ENCODE data around the gene IMPDH1. TPM values are rescaled to one million over a fixed set of nuclear protein-coding genes. Genes with fewer than 3 reads are reported as not detected.

IMPDH1 gene
- polyA plus RNA-seq, 1 donor from 2014 or later = 49.7 TPM

DNA sequence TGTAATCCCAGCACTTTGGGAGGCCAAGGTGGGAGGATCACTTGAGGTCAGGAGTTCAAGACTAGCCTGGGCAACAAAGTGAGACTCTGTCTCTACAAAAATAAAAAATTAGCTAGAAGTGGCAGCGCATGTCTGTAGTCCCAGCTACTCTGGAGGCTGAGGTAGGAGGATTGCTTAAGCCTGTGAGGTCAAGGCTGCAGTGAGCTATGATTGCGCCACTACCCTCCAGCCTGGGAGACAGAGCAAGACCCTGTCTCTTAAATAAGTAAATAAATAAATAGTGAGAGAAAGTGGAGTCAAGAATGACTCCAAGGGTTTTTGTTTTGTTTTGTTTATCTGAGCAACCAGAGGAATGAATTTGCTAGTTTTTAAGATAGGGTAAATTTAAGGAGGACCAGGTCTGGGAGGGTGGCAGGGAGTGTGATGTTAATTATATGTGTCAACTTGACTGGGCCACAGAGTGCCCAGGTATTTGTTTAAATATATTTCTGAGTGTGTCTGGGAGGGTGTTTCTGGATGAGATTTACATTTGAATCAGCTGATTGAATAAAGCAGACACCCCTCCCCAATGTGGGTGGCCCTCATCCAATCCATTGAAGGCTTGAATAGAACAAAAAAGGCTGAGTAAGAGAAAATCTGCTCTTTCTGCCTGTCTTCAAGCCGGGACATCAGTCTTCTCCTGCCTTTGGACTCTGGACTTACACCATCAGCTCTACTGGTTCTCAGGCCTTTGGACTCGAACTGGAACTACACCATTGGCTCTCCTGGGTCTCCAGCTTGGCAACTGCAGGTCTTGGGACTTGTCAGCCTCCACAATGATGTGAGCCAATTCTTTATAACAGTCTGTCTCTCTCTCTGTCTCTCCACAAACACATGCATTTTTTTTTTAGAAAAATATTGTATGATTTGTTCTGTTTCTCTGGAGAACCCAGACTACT is 23.5 kb downstream of the IMPDH1 start:
- Histone ChIP-seq H3F3A (ENCODE audit: insufficient read depth, low read length, poor library complexity, severe bottlenecking) (no peaks in the 10 kb centered on the region), H3K4me3 (ENCODE audit: low read length) (no peak overlapping the region), H3K79me2 (replicated peaks; ENCODE audit: insufficient read depth, low read length) (no peaks in the 10 kb centered on the region), H3K9ac (ENCODE audit: low read length) (no peak overlapping the region), H3K27ac (ENCODE audit: low read length) (no peak overlapping the region), H3K9me3 (ENCODE audit: low read length) (no peaks in the 10 kb centered on the region), H2AFZ (ENCODE audit: low read depth, low read length) (no peak overlapping the region), H3K9me2 (ENCODE audit: insufficient read depth, low read length) (no peaks in the 10 kb centered on the region), H3K4me2 (ENCODE audit: low read length) (no peak overlapping the region), H4K20me1 (ENCODE audit: insufficient read depth) (no peaks in the 10 kb centered on the region), H3K27me3 (ENCODE audit: insufficient read depth, low read depth, low read length) (no peaks in the 10 kb centered on the region), H3K36me3 (ENCODE audit: insufficient read depth, low read length) (no peaks in the 10 kb centered on the region)
- TF ChIP-seq SMC3 (conservative IDR thresholded peaks at IDR 0.05; ENCODE audit: poor library complexity) = no peak
- no peak for TF ChIP-seq MXI1 (conservative IDR thresholded peaks at IDR 0.05; ENCODE audit: poor library complexity, severe bottlenecking)
- TF ChIP-seq, protein P1, sequence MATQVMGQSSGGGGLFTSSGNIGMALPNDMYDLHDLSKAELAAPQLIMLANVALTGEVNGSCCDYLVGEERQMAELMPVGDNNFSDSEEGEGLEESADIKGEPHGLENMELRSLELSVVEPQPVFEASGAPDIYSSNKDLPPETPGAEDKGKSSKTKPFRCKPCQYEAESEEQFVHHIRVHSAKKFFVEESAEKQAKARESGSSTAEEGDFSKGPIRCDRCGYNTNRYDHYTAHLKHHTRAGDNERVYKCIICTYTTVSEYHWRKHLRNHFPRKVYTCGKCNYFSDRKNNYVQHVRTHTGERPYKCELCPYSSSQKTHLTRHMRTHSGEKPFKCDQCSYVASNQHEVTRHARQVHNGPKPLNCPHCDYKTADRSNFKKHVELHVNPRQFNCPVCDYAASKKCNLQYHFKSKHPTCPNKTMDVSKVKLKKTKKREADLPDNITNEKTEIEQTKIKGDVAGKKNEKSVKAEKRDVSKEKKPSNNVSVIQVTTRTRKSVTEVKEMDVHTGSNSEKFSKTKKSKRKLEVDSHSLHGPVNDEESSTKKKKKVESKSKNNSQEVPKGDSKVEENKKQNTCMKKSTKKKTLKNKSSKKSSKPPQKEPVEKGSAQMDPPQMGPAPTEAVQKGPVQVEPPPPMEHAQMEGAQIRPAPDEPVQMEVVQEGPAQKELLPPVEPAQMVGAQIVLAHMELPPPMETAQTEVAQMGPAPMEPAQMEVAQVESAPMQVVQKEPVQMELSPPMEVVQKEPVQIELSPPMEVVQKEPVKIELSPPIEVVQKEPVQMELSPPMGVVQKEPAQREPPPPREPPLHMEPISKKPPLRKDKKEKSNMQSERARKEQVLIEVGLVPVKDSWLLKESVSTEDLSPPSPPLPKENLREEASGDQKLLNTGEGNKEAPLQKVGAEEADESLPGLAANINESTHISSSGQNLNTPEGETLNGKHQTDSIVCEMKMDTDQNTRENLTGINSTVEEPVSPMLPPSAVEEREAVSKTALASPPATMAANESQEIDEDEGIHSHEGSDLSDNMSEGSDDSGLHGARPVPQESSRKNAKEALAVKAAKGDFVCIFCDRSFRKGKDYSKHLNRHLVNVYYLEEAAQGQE (IDR thresholded peaks at IDR 0.05; ENCODE audit: borderline replicate concordance) = no peak

DNA sequence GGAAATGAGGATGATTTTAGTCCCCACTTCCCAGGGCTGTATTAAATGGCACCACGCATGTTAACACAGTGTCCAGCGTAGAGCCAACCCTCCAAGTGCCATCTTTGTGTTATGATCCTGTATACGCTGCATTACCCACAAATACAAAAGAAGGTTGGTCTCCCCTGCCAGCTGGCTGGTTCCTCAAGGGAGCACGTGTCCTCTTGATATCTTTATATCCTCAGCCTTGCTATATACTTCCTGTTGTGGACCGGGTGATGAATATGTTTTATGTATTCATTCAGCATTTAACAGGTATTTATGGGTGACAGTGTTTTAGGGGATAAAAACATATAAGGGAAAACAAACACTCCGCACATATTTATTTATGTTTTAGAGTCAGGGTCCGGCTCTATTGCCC is 25.1 kb downstream of the IMPDH1 start:
- TF ChIP-seq, protein P1 (IDR thresholded peaks at IDR 0.05; ENCODE audit: borderline replicate concordance) = no peak
- TF ChIP-seq SMC3 (conservative IDR thresholded peaks at IDR 0.05; ENCODE audit: poor library complexity) = no peak
- TF ChIP-seq RAD21 (conservative IDR thresholded peaks at IDR 0.05) = no peak
- TF ChIP-seq EP300 (conservative IDR thresholded peaks at IDR 0.05; ENCODE audit: poor library complexity, severe bottlenecking) = no peak
- TF ChIP-seq TAF1 (IDR thresholded peaks at IDR 0.05; ENCODE audit: low read depth) = no peak
- TF ChIP-seq POLR2AphosphoS5 (IDR thresholded peaks at IDR 0.05) = no peak
- H4K20me1 ChIP-seq (ENCODE audit: insufficient read depth) = no peaks in the 10 kb centered on the region
- H3K9me2 ChIP-seq (ENCODE audit: insufficient read depth, low read length) = no peaks in the 10 kb centered on the region
- H3F3A ChIP-seq (ENCODE audit: insufficient read depth, low read length, poor library complexity, severe bottlenecking) = no peaks in the 10 kb centered on the region
- no peak overlapping the region for H3K27ac ChIP-seq (ENCODE audit: low read length)
- H2AFZ ChIP-seq (ENCODE audit: low read depth, low read length) = no peak overlapping the region
- H3K9ac ChIP-seq (ENCODE audit: low read length) = no peak overlapping the region
- H3K4me3 ChIP-seq (ENCODE audit: low read length) = no peak overlapping the region
- no peaks in the 10 kb centered on the region for H3K36me3 ChIP-seq (ENCODE audit: insufficient read depth, low read length)
- no peak overlapping the region for H3K4me2 ChIP-seq (ENCODE audit: low read length)
- H3K27me3 ChIP-seq (ENCODE audit: insufficient read depth, low read depth, low read length) = no peaks in the 10 kb centered on the region
- H3K79me2 ChIP-seq (replicated peaks; ENCODE audit: insufficient read depth, low read length) = no peaks in the 10 kb centered on the region
- H3K9me3 ChIP-seq (ENCODE audit: low read length) = no peaks in the 10 kb centered on the region
